M059J (cell line): ENCODE measurements around the gene PSKH1. TPM values are rescaled to one million over a fixed set of nuclear protein-coding genes. Genes with fewer than 3 reads are reported as not detected.
"Not testable (repeated sequence)": the region's sequence is repeated elsewhere in the genome, so short reads cannot be mapped to it uniquely, and the experiment has no call there.

ENCODE experiments used
- DNase-seq: peaks from one replicate; pipeline ENCODE4 v3.0.0-alpha.2; 2012; ENCODE audit warnings: low read depth
- total RNA-seq: library from RNA; depleted of rRNA; stranded (reverse); fragments of >200 nt; shearing (Covaris generic); gene quantifications from 2 replicates; pipeline ENCODE4 v1.2.3, GENCODE V29; 2014

Gene PSKH1
- total RNA-seq, 1 experiment from 2014 or later = 8.2 TPM

DNA sequence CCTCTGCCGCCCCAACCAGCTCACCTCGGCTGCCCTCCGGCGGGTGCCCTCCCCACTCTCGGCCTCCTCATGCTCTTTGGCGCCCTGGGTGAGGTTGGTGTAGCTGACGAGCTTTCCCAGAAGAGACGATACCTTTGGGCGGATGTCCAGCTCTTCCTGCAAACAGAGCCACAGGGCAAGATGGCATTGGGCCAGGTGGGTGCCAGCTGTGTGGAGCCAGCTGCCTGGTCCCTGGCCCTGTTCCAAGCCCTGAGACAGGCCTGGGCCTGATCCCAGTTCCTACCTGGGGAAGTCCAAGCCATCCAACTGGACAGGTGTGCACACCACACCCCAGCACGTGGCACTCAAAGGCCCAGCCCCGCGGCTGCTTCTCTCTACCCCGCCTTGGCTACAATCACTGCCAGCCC is 68.5 kb downstream of the PSKH1 start:
- DNase-seq = peak; percentile 37

DNA sequence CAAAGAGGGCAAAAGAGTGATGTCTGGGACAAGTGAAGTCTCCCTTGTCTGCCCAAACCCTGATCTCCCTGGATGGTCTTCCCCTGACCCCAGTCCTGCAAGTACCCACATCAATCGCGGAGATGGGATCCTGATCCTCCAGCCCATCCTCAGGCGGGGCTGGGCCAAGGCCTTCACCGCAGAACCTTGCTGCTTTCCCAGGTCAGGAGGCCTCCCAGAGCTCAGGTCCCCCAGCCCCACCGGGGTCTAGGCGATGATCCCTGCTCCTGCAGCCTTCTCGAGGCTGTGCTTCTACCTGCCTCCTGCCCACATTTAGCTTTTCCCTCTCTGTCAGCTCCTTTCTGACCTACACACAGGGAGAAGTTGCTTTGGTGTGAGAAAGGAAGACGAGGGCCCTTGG is 69.1 kb downstream of the PSKH1 start:
- DNase-seq = no peak

DNA sequence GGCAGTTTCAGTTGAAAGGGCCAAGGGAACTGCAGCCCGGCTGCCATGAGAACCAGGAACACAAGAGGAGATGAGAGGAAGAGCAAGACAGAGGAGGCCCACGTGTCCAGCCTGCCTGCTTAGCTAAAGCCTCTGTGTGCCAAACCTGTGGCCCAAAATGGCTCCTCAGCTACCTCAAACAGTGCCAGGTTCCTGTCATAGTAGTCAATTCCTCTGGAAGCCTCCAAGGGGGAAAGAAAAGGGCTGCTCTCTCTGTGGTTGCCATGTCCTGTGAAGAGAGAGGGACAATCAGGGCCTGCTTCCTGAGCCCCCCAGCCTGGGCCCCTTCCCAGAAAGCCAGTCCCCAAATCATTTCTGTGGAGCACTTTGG is 70.2 kb downstream of the PSKH1 start:
- no peak for DNase-seq

DNA sequence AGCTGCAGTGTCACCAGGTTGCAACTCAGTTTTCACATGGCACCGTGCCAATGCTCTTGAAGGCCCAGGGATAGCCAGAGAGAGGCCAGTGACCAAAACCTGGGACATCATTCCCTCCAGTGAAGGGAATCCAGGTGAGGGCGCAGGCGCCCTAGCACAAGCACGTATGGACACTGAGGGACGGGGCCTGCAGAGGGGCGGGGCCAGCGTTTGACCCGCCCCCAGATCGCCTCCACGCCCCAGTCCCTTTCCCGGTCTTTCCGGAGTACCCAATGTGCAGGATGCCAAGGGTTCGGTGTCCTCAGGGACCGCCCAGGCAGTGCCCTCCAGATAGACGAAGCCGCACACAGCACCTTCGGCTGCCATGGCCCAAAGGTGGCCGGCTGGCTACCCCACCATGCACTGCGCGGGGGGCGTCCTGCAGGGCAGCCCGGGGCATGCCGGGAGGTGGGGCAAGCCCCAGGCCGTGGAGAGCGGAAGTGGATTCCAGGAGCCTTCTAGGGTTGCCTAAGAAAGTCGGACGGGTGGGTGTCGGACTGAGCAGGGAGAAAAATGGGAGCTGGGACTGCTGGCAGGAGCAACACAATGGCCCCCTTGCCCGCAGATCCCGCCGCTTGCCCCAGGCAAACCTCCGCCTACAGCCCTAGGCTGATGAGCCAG is 70.7 kb downstream of the PSKH1 start:
- DNase-seq = no peak

DNA sequence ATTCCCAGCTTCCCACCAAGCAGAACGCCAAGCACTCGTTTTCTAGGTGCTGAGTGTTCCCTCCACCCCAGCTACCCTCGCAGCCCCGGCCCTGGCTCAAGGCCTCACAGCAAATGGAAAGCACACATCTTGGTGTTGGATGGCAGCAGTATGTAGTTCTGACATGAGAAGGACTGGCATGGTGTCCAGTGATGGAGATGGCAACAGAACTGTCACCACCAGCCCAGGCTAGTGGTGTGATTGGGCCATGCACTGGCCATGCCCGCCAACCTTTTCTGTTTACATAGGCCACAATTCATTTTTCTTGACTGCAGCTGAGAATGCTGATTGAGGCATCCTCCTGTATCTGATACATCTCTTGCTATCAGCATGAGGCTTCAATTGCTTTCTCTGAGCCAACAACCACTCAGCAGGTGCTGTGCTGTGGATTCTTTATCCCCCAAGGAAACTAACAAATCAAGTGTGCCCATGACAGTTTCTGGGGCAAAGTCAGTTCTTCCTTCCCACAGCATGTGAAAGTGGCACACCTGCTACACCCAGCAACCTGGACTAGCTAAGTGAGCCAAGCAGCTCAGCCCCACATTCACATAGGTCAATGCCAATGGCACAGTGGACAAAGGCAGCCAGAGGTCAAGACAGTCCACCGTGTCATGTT is 71.5 kb downstream of the PSKH1 start:
- no peak for DNase-seq

DNA sequence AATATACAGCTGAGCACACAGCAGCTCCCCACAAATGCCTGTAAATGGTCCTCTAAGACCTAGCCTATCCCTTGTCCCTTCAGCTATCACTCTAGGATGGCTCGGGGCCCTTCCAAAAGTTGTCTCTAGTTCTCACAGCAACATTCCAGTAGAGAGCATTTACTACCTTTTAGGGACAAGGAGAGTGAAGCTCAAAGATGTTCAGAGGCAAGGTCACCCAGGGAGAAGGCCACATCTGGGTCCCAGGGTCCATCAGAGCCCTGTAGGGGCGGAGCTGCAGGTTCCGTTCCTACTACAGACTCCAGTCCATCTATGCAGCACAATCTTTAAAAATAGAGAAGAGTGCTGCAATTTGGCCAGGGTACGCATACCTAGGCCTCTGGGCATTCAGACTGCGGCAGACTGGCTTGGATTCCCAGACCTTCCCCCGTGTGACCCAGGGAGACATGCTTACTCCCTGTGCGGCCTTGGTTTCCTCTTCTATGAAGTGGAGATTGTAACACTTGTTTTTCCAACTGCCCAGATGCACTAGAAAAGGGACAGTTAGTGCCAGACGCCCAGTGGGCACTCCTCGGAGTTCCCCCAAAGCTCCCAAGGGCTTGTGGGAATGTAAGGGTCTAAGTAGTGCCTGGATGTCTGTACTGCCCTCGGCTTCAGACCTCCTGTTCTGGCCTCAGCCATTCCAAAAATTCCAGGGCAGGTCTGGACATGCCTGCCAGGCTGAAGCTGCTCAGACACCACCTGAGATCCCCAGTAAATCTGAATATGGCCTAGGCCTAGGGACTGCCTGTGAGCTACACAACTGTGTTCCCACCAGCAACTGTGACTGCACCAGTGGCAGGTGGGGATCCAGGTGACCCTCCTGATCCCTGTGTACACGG is 72.9 kb downstream of the PSKH1 start:
- no peak for DNase-seq

DNA sequence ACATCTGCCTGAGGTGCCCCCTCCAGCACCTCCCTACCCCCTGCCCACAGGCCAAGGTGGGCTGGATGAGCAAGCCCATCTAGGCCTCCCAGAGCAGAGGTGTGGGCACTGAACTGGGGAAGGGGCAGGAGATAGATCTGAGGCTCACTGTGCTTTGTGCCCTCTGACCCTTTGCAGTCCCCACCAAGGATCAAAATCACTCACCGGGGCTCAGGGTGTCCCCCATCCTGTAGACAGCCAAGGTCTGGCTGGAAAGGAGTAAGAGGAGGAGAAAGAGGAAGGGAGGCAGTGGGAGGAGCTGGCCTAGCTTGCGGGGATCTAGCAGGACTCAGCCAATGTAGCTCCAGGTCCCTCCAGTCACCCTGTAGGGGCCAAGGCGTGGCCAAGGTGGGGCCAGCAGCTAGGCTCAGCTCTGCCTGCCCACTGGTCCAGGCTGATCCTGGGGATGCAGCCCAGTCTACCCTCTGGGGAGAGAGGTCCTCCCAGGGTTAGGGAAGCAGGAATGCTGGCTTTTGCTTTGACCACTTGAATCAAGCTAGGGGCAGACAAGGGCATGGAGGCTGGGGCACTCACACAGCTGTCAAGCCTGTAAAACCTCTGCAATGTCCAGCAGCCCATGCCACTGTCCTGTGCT is 73.6 kb downstream of the PSKH1 start:
- DNase-seq = no peak

DNA sequence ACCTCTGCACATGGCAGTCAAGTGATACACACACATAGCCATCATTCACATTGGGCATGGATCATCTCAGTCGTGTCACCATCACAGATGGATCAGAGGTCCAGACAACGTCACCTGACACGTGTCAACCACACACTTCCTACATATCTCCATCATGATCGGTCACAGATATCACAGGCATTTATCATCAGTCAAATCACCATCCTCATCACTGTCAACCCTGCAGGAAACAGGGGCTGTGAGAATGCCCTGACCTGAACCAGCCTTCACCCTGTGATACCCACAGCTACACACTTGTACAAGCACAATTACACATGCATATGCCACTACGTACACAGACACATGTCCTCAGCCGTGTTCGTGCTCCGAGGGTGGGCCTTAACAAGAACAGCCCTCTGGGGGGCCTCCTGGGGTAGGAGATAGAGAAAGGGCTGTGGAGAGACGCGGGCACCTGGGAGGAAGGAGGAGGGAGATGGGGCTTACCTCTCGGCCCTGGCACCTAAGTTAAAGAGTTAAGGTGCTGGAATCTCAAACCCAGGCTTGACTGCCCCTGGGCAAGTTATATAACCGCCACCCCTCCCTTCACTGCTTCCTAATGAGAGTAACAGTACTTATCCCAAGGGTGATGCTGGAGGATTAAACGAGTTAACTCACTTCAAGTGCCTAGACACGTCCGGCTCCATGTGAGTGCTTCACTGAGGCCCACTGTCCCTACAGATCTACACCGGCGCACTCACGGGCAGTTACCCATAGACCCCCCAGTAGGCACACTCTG is 74.3 kb downstream of the PSKH1 start:
- peak; percentile 41 for DNase-seq

DNA sequence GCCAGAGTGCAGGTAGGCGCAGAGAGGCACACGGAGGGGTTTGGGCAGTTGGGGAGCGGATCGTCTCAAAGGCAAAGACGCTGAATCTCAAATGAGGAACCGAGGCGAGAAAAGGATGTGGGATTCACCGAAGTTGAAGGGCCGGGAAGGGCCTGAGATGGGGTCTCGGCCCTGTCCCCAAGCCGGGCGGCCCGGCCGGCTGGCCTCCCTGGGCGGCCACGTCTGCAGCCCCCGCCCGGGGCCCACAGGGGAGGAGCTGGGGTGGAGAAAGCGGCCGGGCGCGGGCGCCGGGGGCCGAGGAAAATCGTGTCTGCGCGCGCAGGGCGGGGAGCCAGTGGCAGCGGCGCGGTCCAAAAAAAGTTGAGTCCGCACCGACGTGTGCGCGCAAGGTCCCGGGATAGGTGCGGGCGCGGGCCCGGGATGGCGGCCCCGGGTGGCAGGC is 74.9 kb downstream of the PSKH1 start:
- DNase-seq = peak; percentile 46

DNA sequence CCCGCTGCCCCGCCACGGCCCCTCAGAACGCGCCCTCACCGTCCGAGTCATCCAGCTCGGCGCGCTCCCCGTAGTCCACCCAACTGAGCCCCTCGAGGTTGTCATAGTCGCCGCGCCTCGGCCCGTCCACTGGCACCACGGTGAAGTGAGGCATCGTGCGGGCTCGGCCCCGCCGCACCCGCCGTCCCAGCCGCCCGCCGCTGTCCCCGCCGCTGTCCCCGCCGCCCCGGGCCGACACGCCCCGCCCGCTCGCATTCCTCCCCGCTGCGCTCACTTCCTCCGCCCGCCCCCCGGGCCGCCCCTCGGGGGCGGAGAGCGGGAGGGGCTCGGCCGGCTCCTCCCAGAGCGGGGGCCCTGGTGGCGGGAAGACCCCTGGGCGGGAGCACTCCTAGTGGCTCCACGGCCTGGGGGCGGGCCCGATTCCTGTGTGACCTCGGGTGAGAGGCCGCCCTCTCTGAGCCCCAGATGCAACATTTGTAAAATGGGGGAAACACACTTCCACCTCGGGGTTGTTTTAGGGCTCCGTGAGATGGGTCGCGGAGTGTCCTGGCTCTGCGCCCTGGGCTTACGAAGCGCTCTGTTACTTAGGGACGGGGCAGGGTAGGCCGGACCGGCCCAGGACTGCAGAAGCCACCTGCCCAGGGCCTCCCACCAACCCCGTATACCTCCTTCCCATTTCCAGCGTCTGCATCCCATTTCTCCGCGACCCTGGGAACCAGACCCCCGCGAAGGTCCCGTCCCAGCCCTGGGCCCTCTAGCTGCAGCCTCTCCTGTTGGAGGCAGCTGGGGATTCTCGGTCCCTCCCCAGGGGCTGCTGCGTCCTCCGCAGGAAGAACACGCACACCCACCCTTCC is 75.6 kb downstream of the PSKH1 start, which contains the start of gene SLC12A4:
Gene SLC12A4 (minus strand): TSS at position 238 of the 854 bp plus-strand sequence. CDS start 84 bp downstream, at position 154.
- peak; percentile 84 for DNase-seq

DNA sequence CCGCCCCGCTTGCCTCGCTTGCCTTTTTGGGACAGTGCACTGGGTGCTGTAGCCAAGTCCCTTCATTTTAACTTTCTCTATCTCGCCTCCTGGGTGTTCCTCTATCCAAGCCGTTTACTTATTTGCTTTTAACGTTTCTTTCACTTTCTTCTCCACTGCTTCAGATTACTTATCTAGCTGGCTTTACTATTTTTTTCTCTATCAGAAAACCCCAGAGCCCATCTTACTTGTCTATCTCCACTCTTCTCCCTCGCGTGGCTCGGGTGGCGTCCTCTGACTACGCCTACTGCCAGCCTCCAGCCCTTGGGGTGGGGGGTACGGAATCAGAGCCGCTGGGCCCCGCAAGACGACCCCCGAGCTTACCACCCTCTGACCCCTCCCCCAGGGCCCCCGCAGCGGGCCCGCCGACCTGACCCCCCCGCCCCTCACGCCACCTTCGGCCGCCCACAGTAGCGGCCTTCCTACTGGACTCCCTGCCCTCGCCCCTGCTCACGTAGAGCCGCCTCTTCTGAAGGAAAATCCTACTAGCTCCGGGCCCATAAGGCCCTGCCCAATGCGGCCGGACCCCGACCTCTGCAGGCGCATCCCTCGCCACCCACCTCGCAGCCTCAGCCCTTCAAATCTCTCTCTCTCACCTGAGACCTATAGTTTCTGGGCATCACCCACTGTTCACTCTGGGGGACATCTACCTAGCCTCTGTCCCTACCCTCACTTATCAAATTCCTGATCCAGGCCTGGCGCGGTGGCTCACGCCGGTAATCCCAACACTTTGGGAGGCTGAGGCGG is 76.4 kb downstream of the PSKH1 start:
- DNase-seq = peak; percentile 22

DNA sequence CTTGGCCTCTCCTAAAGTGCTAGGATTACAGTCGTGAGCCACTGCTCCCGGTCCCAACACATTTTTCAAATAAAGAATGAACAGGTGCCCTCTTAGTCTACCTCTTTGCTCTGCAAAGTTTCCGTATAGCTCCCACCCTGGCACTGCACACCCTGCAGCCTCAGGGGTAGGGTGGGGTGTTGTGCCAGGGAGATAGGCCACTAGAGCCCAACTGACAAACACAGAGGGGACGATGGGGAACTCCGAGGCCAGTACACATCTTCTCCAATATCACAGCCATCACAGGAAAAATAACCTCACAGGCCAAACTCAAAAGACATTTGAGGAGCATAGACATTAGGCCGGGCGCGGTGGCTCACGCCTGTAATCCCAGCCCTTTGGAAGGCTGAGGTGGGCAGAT is 78.1 kb downstream of the PSKH1 start:
- DNase-seq = no peak

DNA sequence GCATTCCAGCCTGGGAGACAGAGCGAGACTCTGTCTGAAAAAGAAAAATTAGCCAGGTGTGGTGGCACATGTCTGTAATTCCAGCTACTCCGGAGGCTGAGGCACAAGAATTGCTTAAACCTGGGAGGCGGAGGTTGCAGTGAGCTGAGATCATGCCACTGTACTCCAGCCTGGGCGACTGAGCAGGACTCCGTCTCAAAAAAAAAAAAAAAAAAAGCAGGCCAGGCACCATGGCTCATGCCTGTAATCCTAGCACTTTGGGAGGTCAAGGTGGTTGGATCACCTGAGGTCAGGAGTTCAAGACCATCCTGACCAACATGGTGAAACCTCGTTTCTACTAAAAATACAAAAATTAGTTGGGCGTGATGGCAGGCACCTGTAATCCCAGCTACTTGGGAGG is 79.2 kb downstream of the PSKH1 start:
- DNase-seq = not testable (repeated sequence)

DNA sequence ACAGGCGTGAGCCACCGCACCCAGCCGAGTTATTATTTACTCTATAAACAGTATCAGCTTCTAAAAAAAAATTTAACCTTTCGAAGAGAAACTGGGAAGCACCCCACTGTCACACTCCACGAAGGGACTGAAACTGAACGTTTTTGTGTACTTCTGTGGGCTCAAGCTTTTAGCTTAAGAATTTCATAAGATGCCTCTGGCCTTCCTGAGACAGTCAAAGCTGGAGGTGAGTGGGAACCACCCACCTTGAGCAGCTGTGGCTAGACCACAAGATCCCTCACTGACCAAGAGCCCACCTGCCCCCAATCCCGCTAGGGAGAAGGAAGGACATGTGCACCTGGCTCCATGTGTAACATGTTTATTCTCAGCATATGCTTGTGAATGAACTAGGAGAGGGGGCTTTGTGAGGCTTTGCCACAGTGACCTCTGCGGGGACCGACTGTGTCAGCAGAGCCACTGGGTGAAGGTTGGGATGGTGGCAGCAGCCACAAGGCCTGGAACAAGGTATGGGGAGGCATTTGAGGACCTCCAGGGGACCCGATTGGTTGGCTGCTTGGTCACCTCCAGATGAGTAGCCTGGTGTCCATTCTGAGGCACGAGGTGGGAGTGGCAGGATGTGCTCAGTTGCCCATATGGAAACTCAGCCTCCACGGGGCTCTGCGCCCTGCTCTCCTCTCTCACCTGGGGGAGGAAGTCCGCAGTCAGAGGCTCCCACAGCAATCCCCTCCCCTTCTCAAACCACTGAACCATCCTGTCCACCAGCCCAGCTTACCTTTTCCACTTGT is 82.5 kb downstream of the PSKH1 start:
- DNase-seq = no peak

DNA sequence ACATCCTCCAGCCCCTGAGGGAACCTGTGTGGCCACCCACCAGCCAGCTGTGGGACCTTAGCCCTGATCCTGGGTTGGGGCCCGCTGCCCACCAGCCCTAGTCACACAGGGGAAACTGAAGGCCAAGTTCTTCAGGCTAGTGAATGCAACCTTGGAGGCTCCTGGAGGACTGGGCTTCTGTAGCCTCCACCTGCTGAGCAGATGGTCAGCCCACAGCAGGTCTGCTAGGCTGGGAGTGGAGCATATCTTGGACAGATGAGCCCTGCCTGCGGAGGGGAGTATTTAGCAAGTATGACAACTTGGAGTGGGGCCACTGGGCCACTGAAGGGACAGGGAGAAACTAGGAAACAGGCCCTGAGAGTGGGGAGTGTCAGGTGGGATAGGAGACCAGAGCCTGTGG is 83.2 kb downstream of the PSKH1 start:
- DNase-seq = no peak

DNA sequence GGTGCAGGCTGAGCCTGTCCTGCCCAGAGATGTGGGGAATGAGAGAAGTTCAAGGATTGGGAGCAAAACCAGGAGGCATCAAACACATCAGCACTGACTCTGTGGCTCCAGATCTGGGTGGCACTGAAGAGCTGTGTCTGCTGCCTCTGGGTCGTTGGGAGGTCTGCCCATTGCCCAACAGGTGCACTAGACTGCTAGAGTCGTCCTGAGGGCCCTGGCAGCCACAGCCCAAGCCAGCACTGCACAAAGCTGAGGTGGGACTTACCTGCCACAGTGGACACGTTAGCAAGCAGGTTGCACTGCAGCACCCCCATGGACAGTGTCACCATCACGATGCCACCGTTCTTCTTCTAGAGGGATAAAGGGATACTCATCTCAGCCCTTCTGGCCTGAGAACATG is 84.0 kb downstream of the PSKH1 start:
- no peak for DNase-seq

DNA sequence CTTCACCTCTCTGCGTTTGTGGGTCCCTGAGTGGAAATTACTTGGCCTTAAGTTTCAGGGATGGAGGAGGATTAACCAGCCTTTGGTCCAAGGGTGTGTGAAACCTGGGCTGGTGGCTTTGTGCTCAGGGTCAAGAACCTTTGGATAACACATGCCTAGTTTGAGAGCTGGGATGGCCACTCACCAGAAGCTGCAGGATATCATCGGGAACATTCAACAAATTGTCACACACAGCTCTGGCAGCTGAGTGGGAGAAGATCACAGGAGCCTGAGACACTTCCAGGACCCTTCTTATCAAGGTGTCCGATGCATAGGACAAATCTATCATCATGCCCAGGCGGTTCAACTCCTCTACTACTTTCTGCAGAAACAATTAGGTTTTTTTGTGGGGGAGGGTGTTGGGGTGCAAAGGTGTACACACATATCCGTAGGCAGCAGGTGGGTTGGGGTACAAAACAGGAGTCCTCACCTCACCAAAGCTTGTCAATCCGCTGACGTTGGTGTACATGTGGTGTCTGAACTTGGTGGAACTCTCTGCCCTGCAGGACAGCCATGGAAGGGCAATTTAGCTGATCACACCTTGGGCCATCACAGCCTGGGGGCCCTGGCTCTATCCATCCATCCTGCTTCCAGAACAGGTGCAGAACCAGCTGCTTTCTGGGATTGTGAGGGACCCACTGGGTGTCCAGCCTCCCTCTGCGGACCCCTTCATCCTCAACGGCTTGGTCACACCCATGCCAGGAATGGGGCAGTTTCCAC is 84.6 kb downstream of the PSKH1 start:
- no peak for DNase-seq
